Esophagus squamous epithelium (tissue), 5 donors: ENCODE measurements around the gene HOXC9. TPM values are rescaled to one million over a fixed set of nuclear protein-coding genes. Genes with fewer than 3 reads are reported as not detected.

Experiments used
- DNase-seq: peaks from one replicate; lab custom pipeline; 2025; lab: John Stamatoyannopoulos, UW
- H3K27ac ChIP-seq, 4 donors: fragments of 200-600 bp; sonication (generic); one replicate each; pipeline ENCODE4 v1.5.1; 2016 to 2019; ENCODE audit warnings: mild to moderate bottlenecking in 1 of 4
- H3K27me3 ChIP-seq, 4 donors: fragments of 200-600 bp; sonication (generic); 1 replicate in 3 of 4; 2 replicates in 1 of 4; pipeline versions ENCODE4 v1.5.1 to v1.6.0; 2017 to 2021; ENCODE audit warnings: antibody characterized with exemption in 1 of 4
- H3K36me3 ChIP-seq, 3 donors: fragments of 200-600 bp; sonication (generic); one replicate each; pipeline ENCODE4 v1.5.1; 2016 to 2019
- H3K4me1 ChIP-seq, 3 donors: fragments of 200-600 bp; sonication (generic); one replicate each; pipeline ENCODE4 v1.5.1; 2017 to 2019
- H3K4me3 ChIP-seq, 4 donors: fragments of 200-600 bp; sonication (generic); 1 replicate in 3 of 4; 2 replicates in 1 of 4; pipeline ENCODE4 v1.5.1; 2016 to 2019; ENCODE audit warnings: mild to moderate bottlenecking in 2 of 4, moderate library complexity in 1 of 4
- H3K9me3 ChIP-seq, 3 donors: fragments of 200-600 bp; sonication (generic); one replicate each; pipeline ENCODE4 v1.5.1; 2016 to 2019
- CTCF ChIP-seq, 6 experiments: fragments of 450-650 bp in 4 of 6; fragments of 200-600 bp in 2 of 6; sonication (generic) in 2 of 6; IDR thresholded peaks; one replicate each; pipeline ENCODE4 v1.5.1; 2016 to 2019; ENCODE audit warnings: antibody characterized with exemption in 6 of 6, mild to moderate bottlenecking in 4 of 6, moderate library complexity in 4 of 6
- POLR2A ChIP-seq, 4 donors: fragments of 450-650 bp; IDR thresholded peaks; one replicate each; pipeline ENCODE4 v1.6.1; 2017; ENCODE audit warnings: antibody characterized with exemption in 4 of 4, mild to moderate bottlenecking in 4 of 4, moderate library complexity in 3 of 4
- WGBS, 2 donors: methylation state at CpG; one replicate each; pipeline ENCODE4 v1.1.5; 2018; 5-methylcytosine and 5-hydroxymethylcytosine counted together
- intact Hi-C: fragments of 100-400 bp; cut with DNase I; formaldehyde crosslinking; loops from one replicate; pipeline ENCODE4 v1.15.0; 2022
- total RNA-seq, 4 donors: library from RNA; depleted of rRNA; stranded (reverse); fragments of >200 nt; gene quantifications; one replicate each; pipeline ENCODE4 v1.1.0, GENCODE V29; 2016
- donor health status: DM: yes; HTN: yes; CAD: no.

HOXC9 gene
- total RNA-seq, 4 donors from 2014 or later, result 1.5 TPM; not detected in 3

DNA sequence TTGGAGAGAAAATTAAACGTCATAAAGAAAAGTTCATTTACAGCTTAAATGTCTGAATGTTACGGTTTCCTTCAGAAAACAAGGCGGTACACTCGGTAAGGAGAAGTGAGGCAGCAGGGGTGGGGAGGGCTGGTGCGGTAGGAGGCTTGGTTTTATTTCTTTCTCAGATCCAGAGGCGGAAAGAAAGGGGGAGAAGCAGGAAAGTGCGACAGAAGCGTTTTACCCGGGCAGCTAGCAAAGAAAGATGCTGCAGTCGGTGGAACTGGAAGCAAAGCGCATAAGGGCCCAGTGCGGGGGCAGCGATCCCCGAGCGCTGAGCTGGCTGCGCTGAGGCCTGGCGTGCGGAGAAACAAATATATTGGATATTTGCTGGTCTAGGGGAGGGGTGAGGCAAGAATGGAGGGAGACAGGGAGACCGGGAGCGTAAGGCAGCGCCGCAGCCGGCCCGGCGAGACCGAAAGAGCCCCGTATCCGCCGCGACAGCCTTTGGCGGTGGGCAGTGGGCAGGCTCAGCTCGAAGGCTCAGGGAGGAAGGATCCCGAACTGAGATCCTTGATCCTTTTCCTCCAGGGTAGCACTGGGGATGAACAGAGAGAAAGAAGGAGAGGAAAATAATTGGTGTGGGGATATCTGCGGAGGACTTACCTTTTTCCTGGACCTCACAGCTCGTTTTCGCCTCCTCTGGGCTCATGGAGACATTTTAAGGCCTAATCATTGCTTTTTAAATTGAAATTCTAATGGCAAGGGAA lies 33.4 kb upstream of the HOXC9 start:
- peaks cover 36 to 100% (median 87%) of the 10 kb centered on the region in 4 donors for H3K27me3 ChIP-seq
- DNase-seq, result no peak
- TF ChIP-seq CTCF (IDR thresholded peaks at IDR 0.05) (no peak), POLR2A (IDR thresholded peaks at IDR 0.05) (no peak)
- WGBS, 2 donors, result 19 to 25% methylated on average over 35 to 36 of the region's 36 CpGs
- H3K9me3 ChIP-seq, result no peaks in the 10 kb centered on the region
- intact Hi-C loops, result no loop called here
- H3K4me3 ChIP-seq, result peak overlapping the region in 1 of 4 donors; percentile 26
- H3K27ac ChIP-seq, result no peak overlapping the region
- no peaks in the 10 kb centered on the region for H3K36me3 ChIP-seq
- peaks cover 0 to 31% (median 10%) of the 10 kb centered on the region in 3 donors for H3K4me1 ChIP-seq

DNA sequence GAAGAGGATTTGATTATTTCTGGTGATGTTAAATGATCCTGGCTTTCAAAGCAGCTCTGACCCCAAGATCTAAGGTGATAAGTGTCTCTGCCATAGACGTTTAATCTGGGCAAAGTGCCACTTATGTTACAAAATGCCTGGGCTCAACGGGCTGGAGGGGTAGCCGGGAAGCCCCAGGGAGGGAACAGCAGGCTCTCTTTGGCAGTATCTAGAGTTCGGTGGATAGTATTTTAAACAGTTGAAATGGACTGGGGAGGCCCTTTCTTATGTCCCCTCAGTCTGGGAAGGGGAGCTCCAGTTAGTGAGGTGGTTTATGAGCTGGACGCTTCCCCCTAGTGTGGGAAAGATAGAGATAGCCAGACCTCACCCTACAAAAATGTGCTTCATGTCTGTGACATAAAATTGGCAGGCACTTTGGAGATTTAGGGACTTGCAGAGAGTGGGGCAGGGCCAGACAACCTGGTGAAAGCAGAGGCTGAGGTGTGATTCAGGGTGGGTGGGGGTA lies 32.5 kb upstream of the HOXC9 start:
- no peak for DNase-seq
- Histone ChIP-seq H3K27me3 (peaks cover 34 to 100% (median 88%) of the 10 kb centered on the region in 4 donors), H3K9me3 (no peaks in the 10 kb centered on the region), H3K4me1 (peaks cover 0 to 29% (median 10%) of the 10 kb centered on the region in 3 donors), H3K36me3 (no peaks in the 10 kb centered on the region), H3K27ac (no peak overlapping the region), H3K4me3 (no peak overlapping the region)
- no peak for TF ChIP-seq CTCF (IDR thresholded peaks at IDR 0.05)
- TF ChIP-seq POLR2A (IDR thresholded peaks at IDR 0.05), result no peak
- 20 to 37% methylated on average over 5 of the region's 5 CpGs for WGBS, 2 donors
- intact Hi-C loops, result no loop called here

GRCh38 chr12:53968214-53969127 lies 31.5 kb upstream of the HOXC9 start:
- Histone ChIP-seq H3K4me3 (no peak overlapping the region), H3K36me3 (no peaks in the 10 kb centered on the region), H3K27me3 (peaks cover 34 to 100% (median 89%) of the 10 kb centered on the region in 4 donors), H3K27ac (no peak overlapping the region), H3K9me3 (no peaks in the 10 kb centered on the region), H3K4me1 (peaks cover 4 to 34% (median 13%) of the 10 kb centered on the region in 3 donors)
- no peak for DNase-seq
- TF ChIP-seq POLR2A (IDR thresholded peaks at IDR 0.05) (no peak), CTCF (IDR thresholded peaks at IDR 0.05) (no peak)
- intact Hi-C loops, result no loop called here
- 30 to 40% methylated on average over 15 to 18 of the region's 24 CpGs for WGBS, 2 donors

- 27 to 44% methylated on average over 6 to 9 of the region's 12 CpGs for WGBS, 2 donors
Measured at GRCh38 chr12:53969588-53970259, 30.2 kb upstream of the HOXC9 start.

More at GRCh38 chr12:53969588-53970259, 30.2 kb upstream of the HOXC9 start:
- H3K27me3 ChIP-seq, result peaks cover 32 to 100% (median 87%) of the 10 kb centered on the region in 4 donors
- no peak overlapping the region for H3K4me3 ChIP-seq
- H3K4me1 ChIP-seq, result peaks cover 16 to 36% (median 21%) of the 10 kb centered on the region in 3 donors
- H3K27ac ChIP-seq, result no peak overlapping the region
- no peaks in the 10 kb centered on the region for H3K36me3 ChIP-seq
- intact Hi-C loops, result no loop called here
- TF ChIP-seq POLR2A (IDR thresholded peaks at IDR 0.05) (no peak), CTCF (IDR thresholded peaks at IDR 0.05) (no peak)
- H3K9me3 ChIP-seq, result no peaks in the 10 kb centered on the region
- DNase-seq, result no peak
